HepG2 (cell line): Measurements from ENCODE around the gene C1orf226. TPM values are rescaled to one million over a fixed set of nuclear protein-coding genes. Genes with fewer than 3 reads are reported as not detected.

Source experiments
- ATAC-seq: fragments of 200-7000 bp; cut with Tn5 transposase; 3 replicates; pipeline ENCODE4 v1.9.1; 2020; ENCODE audit warnings: mild to moderate bottlenecking, moderate library complexity
- BruUV-seq: library from RNA; stranded (reverse); fragments of 400-500 nt; replicated peaks from 2 replicates; lab custom pipeline; 2021; lab: Mats Ljungman, UMichigan
- CTCF ChIA-PET: fragments of 300-600 bp; formaldehyde crosslinking; extraction: SDS; loops from one replicate; lab custom pipeline; 2021; ENCODE audit warnings: low total read pairs, inconsistent platforms, low intra/inter-chr PET ratio; lab: Yijun Ruan, JAX
- POLR2A ChIA-PET: fragments of 350-600 bp; sonication (Branson Sonifier 250); formaldehyde crosslinking; loops from one replicate; lab custom pipeline; 2020; ENCODE audit warnings: antibody characterized with exemption, inconsistent platforms; lab: Yijun Ruan, JAX
- DNase-seq: peaks from one replicate; pipeline ENCODE4 v3.0.0-alpha.2; 2015; ENCODE audit warnings: low spot score
- FAIRE-seq: peaks from 3 replicates; lab custom pipeline; 2011; peaks lifted over from hg19 to GRCh38; lab: Jason Lieb, UNC
- H2AFZ ChIP-seq: one replicate; pipeline ENCODE4 v1.6.1; 2011; ENCODE audit warnings: low read length, inconsistent platforms
- H3K27ac ChIP-seq: fragments of 300-600 bp; 3 replicates; pipeline ENCODE4 v1.8.0; 2011; ENCODE audit warnings: mixed run types, mild to moderate bottlenecking, mixed read lengths, low read length, inconsistent platforms; ENCODE audit not compliant: insufficient read depth; ENCODE audit errors: extremely low read length
- H3K27me3 ChIP-seq, 2 experiments: fragments of 200-600 bp in 1 of 2; 2 replicates in 1 of 2; 3 replicates in 1 of 2; pipeline versions ENCODE4 v1.6.0 to v1.8.0; 2011; ENCODE audit warnings: low read length in 2 of 2, mild to moderate bottlenecking in 2 of 2, moderate library complexity in 2 of 2, inconsistent platforms in 1 of 2; ENCODE audit not compliant: insufficient read depth in 2 of 2, control insufficient read depth in 1 of 2
- H3K36me3 ChIP-seq, 2 experiments: fragments of 200-600 bp in 1 of 2; replicated peaks in 1 of 2; 2 replicates in 1 of 2; 3 replicates in 1 of 2; pipeline versions ENCODE4 v1.5.1 to v1.8.0; 2011; ENCODE audit warnings: low read length in 2 of 2, inconsistent platforms in 1 of 2; ENCODE audit not compliant: insufficient read depth in 2 of 2, control insufficient read depth in 1 of 2
- H3K4me1 ChIP-seq: 2 replicates; pipeline ENCODE4 v1.5.1; 2012; ENCODE audit warnings: low read length, inconsistent platforms; ENCODE audit not compliant: insufficient read depth
- H3K4me2 ChIP-seq: 2 replicates; pipeline ENCODE4 v1.6.0; 2011; ENCODE audit warnings: low read depth, low read length, inconsistent platforms
- H3K4me3 ChIP-seq, 3 experiments: fragments of 200-600 bp in 1 of 3; sonication (generic), shearing (Covaris generic) in 1 of 3; replicated peaks in 1 of 3; 2 replicates each; pipeline ENCODE4 v1.5.1; 2011 to 2016; ENCODE audit warnings: low read length in 3 of 3, inconsistent platforms in 2 of 3, low read depth in 2 of 3, mild to moderate bottlenecking in 2 of 3, control low read depth in 1 of 3, mixed read lengths in 1 of 3; ENCODE audit not compliant: insufficient read depth in 1 of 3
- H3K79me2 ChIP-seq: one replicate; pipeline ENCODE4 v1.6.1; 2011; ENCODE audit warnings: low read length, inconsistent platforms; ENCODE audit not compliant: insufficient read depth
- H3K9ac ChIP-seq: 2 replicates; pipeline ENCODE4 v1.6.0; 2011; ENCODE audit warnings: mild to moderate bottlenecking, low read depth, low read length, inconsistent platforms; ENCODE audit not compliant: insufficient read depth
- H3K9me3 ChIP-seq: 2 replicates; pipeline ENCODE4 v1.5.1; 2012; ENCODE audit warnings: mild to moderate bottlenecking, low read length
- H4K20me1 ChIP-seq: 2 replicates; pipeline ENCODE4 v1.6.0; 2011; ENCODE audit warnings: inconsistent platforms, mild to moderate bottlenecking, low read length, moderate library complexity; ENCODE audit not compliant: insufficient read depth
- CTCF ChIP-seq: sonication (generic); formaldehyde crosslinking; IDR thresholded peaks from 2 replicates; pipeline ENCODE4 v1.5.0; 2020; ENCODE audit warnings: mild to moderate bottlenecking, missing genetic modification reagents, moderate library complexity
- NCOR1 ChIP-seq: fragments of 200-600 bp; sonication (generic); IDR thresholded peaks from 2 replicates; pipeline ENCODE4 v1.7.0; 2017; ENCODE audit warnings: antibody characterized with exemption, low read length, borderline replicate concordance
- NFKB2 ChIP-seq: sonication (generic); formaldehyde crosslinking; IDR thresholded peaks from 2 replicates; pipeline ENCODE4 v1.4.0; 2020; ENCODE audit warnings: missing genetic modification reagents, borderline replicate concordance
- PRDM15 ChIP-seq: sonication (generic); formaldehyde crosslinking; IDR thresholded peaks from 2 replicates; pipeline ENCODE4 v1.4.0; 2020; ENCODE audit warnings: missing genetic modification reagents
- SMC3 ChIP-seq: IDR thresholded peaks from 2 replicates; pipeline ENCODE4 v1.6.1; 2011; ENCODE audit warnings: low read length, improper control_type of control experiment
- STAG1 ChIP-seq: sonication (generic); formaldehyde crosslinking; IDR thresholded peaks from 2 replicates; pipeline ENCODE4 v1.4.0; 2020; ENCODE audit warnings: missing genetic modification reagents
- TEF ChIP-seq: sonication (generic); formaldehyde crosslinking; IDR thresholded peaks from 2 replicates; pipeline ENCODE4 v1.5.0; 2020; ENCODE audit warnings: missing genetic modification reagents
- ZNF296 ChIP-seq: sonication (generic); formaldehyde crosslinking; conservative IDR thresholded peaks from 2 replicates; pipeline ENCODE4 v1.5.0; 2020; ENCODE audit warnings: mild to moderate bottlenecking, missing genetic modification reagents
- ZNF691 ChIP-seq: sonication (generic); formaldehyde crosslinking; IDR thresholded peaks from 2 replicates; pipeline ENCODE4 v1.4.0; 2020; ENCODE audit warnings: missing genetic modification reagents, low read depth, mild to moderate bottlenecking, borderline replicate concordance
- WGBS: methylation state at CpG from one replicate; pipeline ENCODE4 v1.1.6; 2017; ENCODE audit warnings: low lambda C conversion rate; 5-methylcytosine and 5-hydroxymethylcytosine counted together
- in situ Hi-C: cut with HindIII; loops from 2 replicates; pipeline ENCODE4 v1.10.0; 2017; ENCODE audit warnings: low pct_unique_long_range_greater_than_20kb; ENCODE audit not compliant: extremely low pct_ligation_motif_present
- intact Hi-C: fragments of 100-400 bp; cut with micrococcal nuclease; formaldehyde crosslinking; loops from one replicate; pipeline ENCODE4 v1.10.0; 2022; ENCODE audit not compliant: unreplicated experiment
- polyA plus RNA-seq, 8 experiments: library from polyadenylated mRNA; depleted of rRNA in 3 of 8; stranded (reverse) in 7 of 8; unstranded in 1 of 8; fragments of >200 nt; fragmentation: Illumina TruSeq in 4 of 8; extraction: Trizol in 4 of 8; gene quantifications; 2 replicates each; pipeline versions ENCODE4 v1.2.1 to v1.2.3, GENCODE V29; 2011 to 2016; ENCODE audit warnings: low read depth in 4 of 8, missing spikeins in 1 of 8, mixed read lengths in 1 of 8; ENCODE audit not compliant: insufficient read depth in 1 of 8
- total RNA-seq, 5 experiments: library from RNA; depleted of rRNA; stranded (reverse); fragments of >200 nt; fragmentation: Illumina TruSeq; extraction: Trizol; gene quantifications; 2 replicates each; pipeline ENCODE4 v1.2.3, GENCODE V29; 2016; ENCODE audit warnings: low read depth in 1 of 5

Gene C1orf226
- total and polyA plus RNA-seq, 2 of the 13 experiments (the other 11 are each of a cell fraction or from before 2014, with no cell fraction given): 4.7 to 4.9 TPM

- TF ChIP-seq PRDM15 (CRISPR knock-in tag): no peak
- TF ChIP-seq NFKB2 (CRISPR knock-in tag): no peak
- no peak for TF ChIP-seq ZNF691 (CRISPR knock-in tag)
Measured at GRCh38 chr1:162396201-162396906, 14.8 kb downstream of the C1orf226 start (continued).

- Histone ChIP-seq H3K4me2 (no peak overlapping the region), H3K9me3 (no peaks in the 10 kb centered on the region), H3K79me2 (no peaks in the 10 kb centered on the region), H3K27me3 (no peaks in the 10 kb centered on the region; a peak in 1 of 5 replicates), H3K27ac (no peak overlapping the region), H3K36me3 (no peaks in the 10 kb centered on the region), H3K9ac (no peak overlapping the region), H3K4me1 (no peaks in the 10 kb centered on the region), H4K20me1 (no peaks in the 10 kb centered on the region), H3K4me3 (no peak overlapping the region)
- no TSS peak for BruUV-seq
- DNase-seq (no peak), ATAC-seq (peak; percentile 93), FAIRE-seq (peak; percentile 60)
- POLR2A ChIA-PET: no interaction called here
- CTCF ChIA-PET: no interaction called here
- 6% methylated on average over 3 of the region's 3 CpGs for WGBS
- intact Hi-C loops (loop anchor here (10.0 kb wide), 1 partner anchor 112 kb away; no protein-coding TSS in a partner anchor), in situ Hi-C loops (no loop called here)
- 0 out of 2 replicates have a peak, but pooled peaks have one; percentile 26 for TF ChIP-seq TEF (CRISPR knock-in tag)
- TF ChIP-seq NCOR1: no peak
- no peak for TF ChIP-seq ZNF296 (CRISPR knock-in tag)
- TF ChIP-seq STAG1 (CRISPR knock-in tag): peak; percentile 41
- peak; percentile 33; the same call in 1 of the 2 replicates for TF ChIP-seq SMC3
- TF ChIP-seq CTCF (CRISPR knock-in tag): peak; percentile 47
- TF ChIP-seq, all 625 proteins: peak for 4
- no peak overlapping the region for H2AFZ ChIP-seq
Measured at GRCh38 chr1:162397039-162397448, 15.5 kb downstream of the C1orf226 start.
